ENCODE measurements around the gene FBXW7. TPM values are rescaled to one million over a fixed set of nuclear protein-coding genes. Genes with fewer than 3 reads are reported as not detected.
"Not testable (repeated sequence)": the region's sequence is repeated elsewhere in the genome, so short reads cannot be mapped to it uniquely, and the experiment has no call there.

Gene FBXW7
- total and polyA plus RNA-seq, 4 experiments from 2014 or later, result 36.2 to 148 (median 92.9) TPM

DNA sequence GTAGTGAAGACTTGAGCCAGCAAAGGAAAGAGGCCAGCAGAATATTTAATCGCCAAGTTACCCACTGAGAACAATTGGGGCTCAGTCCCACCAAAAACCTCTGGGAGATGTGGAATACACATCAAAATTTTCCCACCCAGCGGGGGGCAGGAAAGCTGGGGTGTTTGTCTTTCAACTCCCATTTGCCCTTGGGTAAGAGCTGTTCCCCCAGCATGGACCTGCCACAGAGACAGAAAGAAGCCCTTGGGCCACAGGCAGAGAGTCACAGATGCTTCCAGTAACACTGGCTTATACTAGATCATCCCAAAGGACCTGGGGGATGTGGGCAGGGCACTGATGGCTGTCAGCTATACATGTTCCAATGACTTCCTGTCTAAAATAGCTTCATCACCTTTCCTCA is 18.9 kb upstream of the FBXW7 start:
- ChIA-PET CTCF (ENCODE audit: partially characterized antibody) (interaction anchor here (0.8 to 6.8 kb wide), 10 partner anchors 8 to 85 kb away, joined by 3 to 76 read pairs (median 6); partner anchors contain the start of gene FBXW7), POLR2A (ENCODE audit: partially characterized antibody) (interaction anchor here (0.6 to 8.1 kb wide), 15 partner anchors 11 to 1539 kb away, joined by 3 to 327 read pairs (median 4); partner anchors contain the start of genes FBXW7 and LRBA)
- Mint-ChIP-seq H3K27ac (peak overlapping the region; percentile 78 to 97 (median 92)), H3K9me3 (no peaks in the 10 kb centered on the region), H3K4me1 (peaks cover 29 to 57% (median 46%) of the 10 kb centered on the region in 4 donors), H3K4me3 (peak overlapping the region in 7 of 8 donors; percentile 39 to 82 (median 79)), H3K27me3 (no peaks in the 10 kb centered on the region), H3K36me3 (peaks cover 0 to 5% of the 10 kb centered on the region in 2 donors)
- peak overlapping the region; percentile 49 for H3K27ac ChIP-seq (ENCODE audit: low read depth, low read length)
- peaks cover 50% of the 10 kb centered on the region for H3K4me1 ChIP-seq (ENCODE audit: insufficient read depth, low read length)
- no peaks in the 10 kb centered on the region for H3K9me3 ChIP-seq (ENCODE audit: control insufficient read depth in 1 of 2, low read length in 2 of 2)
- no peak for DNase-seq
- intact Hi-C loops (cut with micrococcal nuclease), result loop anchor here (1.0 to 5.0 kb wide), 3 partner anchors 10 to 52 kb away; partner anchors contain the start of gene FBXW7
- H3K4me3 ChIP-seq (ENCODE audit: low read length in 2 of 2), result peak overlapping the region in 1 of 2 donors; percentile 32
- no peaks in the 10 kb centered on the region for H3K36me3 ChIP-seq (ENCODE audit: insufficient read depth, low read length)
- no peaks in the 10 kb centered on the region for H3K27me3 ChIP-seq (ENCODE audit: insufficient read depth, low read length)

GRCh38 chr4:152550687-152551086 is 14.8 kb upstream of the FBXW7 start:
- not testable (repeated sequence) for H3K4me3 Mint-ChIP-seq; H3K36me3 ChIP-seq (ENCODE audit: insufficient read depth, low read length); H3K4me3 ChIP-seq (ENCODE audit: low read length in 2 of 2); H3K9me3 Mint-ChIP-seq; H3K27ac ChIP-seq (ENCODE audit: low read depth, low read length); H3K27me3 Mint-ChIP-seq; DNase-seq; H3K9me3 ChIP-seq (ENCODE audit: control insufficient read depth in 1 of 2, low read length in 2 of 2); H3K27me3 ChIP-seq (ENCODE audit: insufficient read depth, low read length); H3K36me3 Mint-ChIP-seq
- intact Hi-C loops (cut with micrococcal nuclease), result loop anchor here (5.0 kb wide), 1 partner anchor 48 kb away; no protein-coding TSS in a partner anchor
- Mint-ChIP-seq H3K4me1 (peaks cover 30 to 55% (median 44%) of the 10 kb centered on the region in 4 donors), H3K27ac (peak overlapping the region in 1 of 7 donors; percentile 28)
- H3K4me1 ChIP-seq (ENCODE audit: insufficient read depth, low read length), result peaks cover 39% of the 10 kb centered on the region
- POLR2A ChIA-PET (ENCODE audit: partially characterized antibody), result interaction anchor here (8.1 kb wide), 1 partner anchor 11 kb away, joined by 327 read pairs; the partner anchor contains the start of gene FBXW7
- CTCF ChIA-PET (ENCODE audit: partially characterized antibody), result interaction anchor here (1.7 to 6.8 kb wide), 2 partner anchors 12 to 49 kb away, joined by 5 to 76 read pairs; partner anchors contain the start of gene FBXW7

GRCh38 chr4:152545088-152545487 is 9.2 kb upstream of the FBXW7 start:
- H3K4me1 ChIP-seq (ENCODE audit: insufficient read depth, low read length), result peaks cover 28% of the 10 kb centered on the region
- peak overlapping the region in 6 of 7 donors; percentile 68 to 89 (median 80) for H3K27ac Mint-ChIP-seq
- POLR2A ChIA-PET (ENCODE audit: partially characterized antibody), result interaction anchor here (0.6 to 12.5 kb wide), 8 partner anchors 8 to 1043 kb away, joined by 3 to 327 read pairs (median 4); partner anchors contain the start of genes ARFIP1, FBXW7 and TIGD4
- intact Hi-C loops (cut with micrococcal nuclease), result no loop called here
- H3K36me3 Mint-ChIP-seq, result peaks cover 0 to 3% of the 10 kb centered on the region in 2 donors
- peak overlapping the region in 4 of 8 donors; percentile 20 to 59 (median 32) for H3K4me3 Mint-ChIP-seq
- DNase-seq, result no peak
- H3K27ac ChIP-seq (ENCODE audit: low read depth, low read length), result no peak overlapping the region
- no peak overlapping the region for H3K4me3 ChIP-seq (ENCODE audit: low read length in 2 of 2)
- H3K36me3 ChIP-seq (ENCODE audit: insufficient read depth, low read length), result peaks cover under 1% of the 10 kb centered on the region
- H3K27me3 Mint-ChIP-seq, result no peaks in the 10 kb centered on the region
- no peaks in the 10 kb centered on the region for H3K27me3 ChIP-seq (ENCODE audit: insufficient read depth, low read length)
- peaks cover 13 to 40% (median 29%) of the 10 kb centered on the region in 4 donors for H3K4me1 Mint-ChIP-seq
- CTCF ChIA-PET (ENCODE audit: partially characterized antibody), result interaction anchor here (1.6 to 1.8 kb wide), 2 partner anchors 9 kb away, joined by 5 to 6 read pairs; partner anchors contain the start of gene FBXW7
- no peaks in the 10 kb centered on the region for H3K9me3 ChIP-seq (ENCODE audit: control insufficient read depth in 1 of 2, low read length in 2 of 2)
- H3K9me3 Mint-ChIP-seq, result peaks cover 0 to 2% (median 0%) of the 10 kb centered on the region in 8 donors

DNA sequence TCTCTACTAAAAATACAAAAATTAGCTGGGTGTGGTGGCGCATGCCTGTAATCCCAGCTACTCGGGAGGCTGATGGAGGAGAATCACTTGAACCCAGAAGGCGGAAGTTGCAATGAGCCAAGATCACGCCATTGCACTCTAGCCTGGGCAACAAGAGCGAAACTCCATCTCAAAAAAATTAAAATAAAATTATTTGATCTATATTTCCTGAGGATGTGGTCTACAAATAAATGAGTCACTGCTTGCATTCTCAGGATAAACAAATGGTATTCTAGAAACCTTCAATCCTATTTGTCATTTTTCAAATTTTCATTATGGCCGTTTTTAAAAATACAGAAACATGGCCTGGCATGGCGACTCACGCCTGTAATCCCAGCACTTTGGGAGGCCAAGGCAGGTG is 8.6 kb upstream of the FBXW7 start:
- H3K27me3 ChIP-seq (ENCODE audit: insufficient read depth, low read length); H3K36me3 ChIP-seq (ENCODE audit: insufficient read depth, low read length); H3K9me3 ChIP-seq (ENCODE audit: control insufficient read depth in 1 of 2, low read length in 2 of 2); H3K4me3 ChIP-seq (ENCODE audit: low read length in 2 of 2); H3K9me3 Mint-ChIP-seq; H3K27me3 Mint-ChIP-seq; H3K36me3 Mint-ChIP-seq; H3K27ac ChIP-seq (ENCODE audit: low read depth, low read length): not testable (repeated sequence)
- Mint-ChIP-seq H3K4me3 (peak overlapping the region in 5 of 8 donors; percentile 25 to 62 (median 54)), H3K27ac (peak overlapping the region; percentile 78 to 89 (median 86)), H3K4me1 (peaks cover 15 to 45% (median 32%) of the 10 kb centered on the region in 4 donors)
- DNase-seq, result peak in 4 of 5 donors; percentile 39 to 49 (median 44)
- CTCF ChIA-PET (ENCODE audit: partially characterized antibody), result interaction anchor here (0.7 to 1.8 kb wide), 5 partner anchors 8 to 41 kb away, joined by 3 to 6 read pairs (median 4); partner anchors contain the start of gene FBXW7
- intact Hi-C loops (cut with micrococcal nuclease), result loop anchor here (1.0 kb wide), 2 partner anchors 8 to 10 kb away; partner anchors contain the start of gene FBXW7
- H3K4me1 ChIP-seq (ENCODE audit: insufficient read depth, low read length), result peaks cover 33% of the 10 kb centered on the region
- POLR2A ChIA-PET (ENCODE audit: partially characterized antibody), result interaction anchor here (0.7 to 12.5 kb wide), 7 partner anchors 9 to 443 kb away, joined by 3 to 327 read pairs (median 4); partner anchors contain the start of gene FBXW7

GRCh38 chr4:152540941-152541340 is 5.0 kb upstream of the FBXW7 start:
- Mint-ChIP-seq H3K27ac (peak overlapping the region in 1 of 7 donors; percentile 81), H3K9me3 (peaks cover 0 to 4% (median 0%) of the 10 kb centered on the region in 8 donors), H3K4me1 (peaks cover 27 to 72% (median 50%) of the 10 kb centered on the region in 4 donors), H3K27me3 (no peaks in the 10 kb centered on the region), H3K36me3 (peaks cover 7 to 24% of the 10 kb centered on the region in 2 donors), H3K4me3 (no peak overlapping the region)
- peaks cover 5% of the 10 kb centered on the region for H3K36me3 ChIP-seq (ENCODE audit: insufficient read depth, low read length)
- POLR2A ChIA-PET (ENCODE audit: partially characterized antibody), result interaction anchor here (1.3 to 12.5 kb wide), 2 partner anchors 12 to 39 kb away, joined by 4 to 327 read pairs; no protein-coding TSS in a partner anchor
- no peak for DNase-seq
- H3K27ac ChIP-seq (ENCODE audit: low read depth, low read length), result no peak overlapping the region
- CTCF ChIA-PET (ENCODE audit: partially characterized antibody), result interaction anchor here (0.7 to 8.5 kb wide), 2 partner anchors 13 to 20 kb away, joined by 3 to 76 read pairs; no protein-coding TSS in a partner anchor
- no peaks in the 10 kb centered on the region for H3K9me3 ChIP-seq (ENCODE audit: control insufficient read depth in 1 of 2, low read length in 2 of 2)
- peaks cover 56% of the 10 kb centered on the region for H3K4me1 ChIP-seq (ENCODE audit: insufficient read depth, low read length)
- no peaks in the 10 kb centered on the region for H3K27me3 ChIP-seq (ENCODE audit: insufficient read depth, low read length)
- intact Hi-C loops (cut with micrococcal nuclease), result no loop called here
- H3K4me3 ChIP-seq (ENCODE audit: low read length in 2 of 2), result no peak overlapping the region

DNA sequence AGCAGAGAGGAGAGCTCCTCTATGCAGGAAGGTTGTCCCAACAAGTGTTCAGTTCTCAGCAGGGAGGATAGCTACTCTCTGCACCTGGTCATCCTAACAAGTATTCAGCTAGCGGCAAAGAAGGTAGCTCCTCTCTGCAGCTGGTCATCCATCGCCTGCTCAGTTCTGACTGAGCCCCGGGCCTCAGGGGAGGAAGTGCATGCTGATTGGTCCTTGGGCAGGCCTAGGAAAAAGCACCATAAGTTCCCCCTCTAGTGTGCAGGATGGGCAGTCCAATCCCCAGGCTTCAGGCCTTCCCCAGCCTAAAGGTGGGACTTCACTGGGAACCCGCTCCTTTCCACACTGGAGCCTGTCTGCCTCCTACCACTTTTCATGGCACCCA is 4.4 kb upstream of the FBXW7 start:
- DNase-seq, result no peak
- ChIA-PET CTCF (ENCODE audit: partially characterized antibody) (interaction anchor here (0.6 to 8.5 kb wide), 2 partner anchors 13 to 29 kb away, joined by 3 to 76 read pairs; no protein-coding TSS in a partner anchor), POLR2A (ENCODE audit: partially characterized antibody) (interaction anchor here (1.6 to 12.5 kb wide), 2 partner anchors 9 to 13 kb away, joined by 5 to 327 read pairs; no protein-coding TSS in a partner anchor)
- Mint-ChIP-seq H3K27me3 (no peaks in the 10 kb centered on the region), H3K4me1 (peaks cover 26 to 71% (median 45%) of the 10 kb centered on the region in 4 donors), H3K27ac (peak overlapping the region in 6 of 7 donors; percentile 22 to 78 (median 42)), H3K9me3 (peaks cover 0 to 4% (median 0%) of the 10 kb centered on the region in 8 donors), H3K36me3 (peaks cover 7 to 26% of the 10 kb centered on the region in 2 donors), H3K4me3 (peak overlapping the region in 1 of 8 donors; percentile 42)
- Histone ChIP-seq H3K27ac (ENCODE audit: low read depth, low read length) (no peak overlapping the region), H3K36me3 (ENCODE audit: insufficient read depth, low read length) (peaks cover 5% of the 10 kb centered on the region), H3K9me3 (ENCODE audit: control insufficient read depth in 1 of 2, low read length in 2 of 2) (no peaks in the 10 kb centered on the region), H3K4me1 (ENCODE audit: insufficient read depth, low read length) (peaks cover 50% of the 10 kb centered on the region), H3K4me3 (ENCODE audit: low read length in 2 of 2) (no peak overlapping the region), H3K27me3 (ENCODE audit: insufficient read depth, low read length) (no peaks in the 10 kb centered on the region)
- intact Hi-C loops (cut with micrococcal nuclease), result no loop called here

All from CD4-positive, alpha-beta memory T cell (primary cell).